Osteoblast (primary cell): ENCODE measurements around the gene TMEM239. TPM values are rescaled to one million over a fixed set of nuclear protein-coding genes. Genes with fewer than 3 reads are reported as not detected.
"Not testable (repeated sequence)": the region's sequence is repeated elsewhere in the genome, so short reads cannot be mapped to it uniquely, and the experiment has no call there.

Experiments
- DNase-seq: peaks from one replicate; pipeline ENCODE4 v3.0.0; 2011; ENCODE audit warnings: low spot score, mixed read lengths; ENCODE audit not compliant: insufficient read length; ENCODE audit errors: missing footprints
- H2AFZ ChIP-seq: 2 replicates; pipeline ENCODE4 v1.6.0; 2011; ENCODE audit warnings: mild to moderate bottlenecking, low read length
- H3K27ac ChIP-seq: 2 replicates; pipeline ENCODE4 v1.5.1; 2011; ENCODE audit warnings: mild to moderate bottlenecking, low read depth, low read length, moderate library complexity
- H3K27me3 ChIP-seq: 2 replicates; pipeline ENCODE4 v1.6.0; 2012; ENCODE audit warnings: mild to moderate bottlenecking, control low read depth, inconsistent platforms, low read length, moderate library complexity; ENCODE audit not compliant: insufficient read depth
- H3K36me3 ChIP-seq: 2 replicates; pipeline ENCODE4 v1.5.1; 2011; ENCODE audit warnings: mild to moderate bottlenecking, low read length, control low read depth, moderate library complexity; ENCODE audit not compliant: insufficient read depth
- H3K4me1 ChIP-seq: 2 replicates; pipeline ENCODE4 v1.5.1; 2011; ENCODE audit warnings: mild to moderate bottlenecking, low read length, control low read depth, moderate library complexity; ENCODE audit not compliant: insufficient read depth
- H3K4me2 ChIP-seq: 2 replicates; pipeline ENCODE4 v1.6.0; 2011; ENCODE audit warnings: mild to moderate bottlenecking, low read length; ENCODE audit not compliant: insufficient read depth
- H3K4me3 ChIP-seq: fragments of 200-600 bp; sonication (generic); 3 replicates; pipeline ENCODE4 v1.5.1; 2012; ENCODE audit warnings: mild to moderate bottlenecking, low read length, inconsistent platforms; ENCODE audit not compliant: insufficient read depth
- H3K79me2 ChIP-seq: 2 replicates; pipeline ENCODE4 v1.6.0; 2012; ENCODE audit warnings: mild to moderate bottlenecking, low read length, control low read depth, inconsistent platforms; ENCODE audit not compliant: insufficient read depth
- H3K9me3 ChIP-seq: 2 replicates; pipeline ENCODE4 v1.5.1; 2011; ENCODE audit warnings: low read depth, low read length, control low read depth
- H4K20me1 ChIP-seq: 2 replicates; pipeline ENCODE4 v1.6.0; 2012; ENCODE audit warnings: mild to moderate bottlenecking, low read length, control low read depth; ENCODE audit not compliant: insufficient read depth
- CTCF ChIP-seq: IDR thresholded peaks from 2 replicates; pipeline ENCODE4 v1.5.1; 2011; ENCODE audit warnings: mild to moderate bottlenecking, low read depth, low read length, moderate library complexity; ENCODE audit errors: extremely low read depth
- total RNA-seq: library from RNA; depleted of rRNA; stranded (reverse); fragments of >200 nt; gene quantifications from 2 replicates; pipeline ENCODE4 v1.2.3, GENCODE V29; 2012

The TMEM239 gene
- total RNA-seq = under 0.01 TPM in 1 of 2 replicates, not detected in the other

GRCh38 chr20:2816030-2816582 is at the start of gene TMEM239:
Gene TMEM239, plus strand, starts transcription at chr20:2816364. Its CDS starts 191 bp downstream, at chr20:2816555.
- Histone ChIP-seq H3K79me2 (no peaks in the 10 kb centered on the region), H3K9me3 (peaks cover 9% of the 10 kb centered on the region), H3K36me3 (no peaks in the 10 kb centered on the region), H3K27me3 (no peaks in the 10 kb centered on the region), H3K4me2 (no peak within 1 kb of the TSS), H4K20me1 (no peaks in the 10 kb centered on the region), H3K4me3 (no peak within 1 kb of the TSS), H3K27ac (peak within 1 kb of the TSS; percentile 79), H3K4me1 (peaks cover 41% of the 10 kb centered on the region), H2AFZ (no peak within 1 kb of the TSS)
- peak; percentile 74 for DNase-seq
- no peak for TF ChIP-seq CTCF

GRCh38 chr20:2767768-2768631 is 48.2 kb upstream of the TMEM239 start:
- no peak for TF ChIP-seq CTCF
- H2AFZ ChIP-seq = no peak overlapping the region
- H4K20me1 ChIP-seq = peaks cover 15% of the 10 kb centered on the region
- no peaks in the 10 kb centered on the region for H3K36me3 ChIP-seq
- no peak overlapping the region for H3K27ac ChIP-seq
- H3K4me3 ChIP-seq = peak overlapping the region; percentile 23
- peak; percentile 95 for DNase-seq
- H3K27me3 ChIP-seq = peaks cover 75% of the 10 kb centered on the region
- no peaks in the 10 kb centered on the region for H3K9me3 ChIP-seq
- peak overlapping the region; percentile 50 for H3K4me2 ChIP-seq
- H3K4me1 ChIP-seq = peaks cover 13% of the 10 kb centered on the region
- no peaks in the 10 kb centered on the region for H3K79me2 ChIP-seq

GRCh38 chr20:2768632-2769015 is 47.5 kb upstream of the TMEM239 start:
- peaks cover 15% of the 10 kb centered on the region for H4K20me1 ChIP-seq
- H3K4me1 ChIP-seq = peaks cover 13% of the 10 kb centered on the region
- DNase-seq = peak; percentile 75

GRCh38 chr20:2770091-2770490 is 46.1 kb upstream of the TMEM239 start:
- H3K4me3 ChIP-seq, H3K36me3 ChIP-seq, H3K27ac ChIP-seq, H3K79me2 ChIP-seq, H3K9me3 ChIP-seq, H3K4me2 ChIP-seq, H2AFZ ChIP-seq, DNase-seq: not testable (repeated sequence)
- H3K27me3 ChIP-seq = peaks cover 58% of the 10 kb centered on the region
- H3K4me1 ChIP-seq = peaks cover 13% of the 10 kb centered on the region
- peaks cover 15% of the 10 kb centered on the region for H4K20me1 ChIP-seq

More at GRCh38 chr20:2768632-2769015, 47.5 kb upstream of the TMEM239 start:
- H3K27me3 ChIP-seq = peaks cover 69% of the 10 kb centered on the region
- H3K4me3 ChIP-seq = no peak overlapping the region
- no peak for TF ChIP-seq CTCF
- H3K27ac ChIP-seq = no peak overlapping the region
- H3K79me2 ChIP-seq = no peaks in the 10 kb centered on the region
- no peak overlapping the region for H2AFZ ChIP-seq
- no peaks in the 10 kb centered on the region for H3K9me3 ChIP-seq
- H3K4me2 ChIP-seq = no peak overlapping the region
- no peaks in the 10 kb centered on the region for H3K36me3 ChIP-seq
